GM18507 (cell line): Measurements from ENCODE around the gene PLAGL1.

Experiments
- DNase-seq: peaks from one replicate; pipeline ENCODE4 v3.0.0; 2011; ENCODE audit warnings: low read depth; ENCODE audit not compliant: insufficient read length; ENCODE audit errors: extremely low spot score
- FAIRE-seq: peaks from 2 replicates; lab custom pipeline; 2011; peaks lifted over from hg19 to GRCh38; lab: Jason Lieb, UNC

Gene PLAGL1

GRCh38 chr6:143969077-143969476 is 39.0 kb downstream of the PLAGL1 start:
- DNase-seq (no peak), FAIRE-seq (no peak)

GRCh38 chr6:143967706-143968376 is 40.2 kb downstream of the PLAGL1 start:
- FAIRE-seq: no peak
- no peak for DNase-seq

- DNase-seq (no peak), FAIRE-seq (no peak)
Observed at GRCh38 chr6:143966312-143966711, 41.7 kb downstream of the PLAGL1 start.

GRCh38 chr6:143965503-143966171 is 42.4 kb downstream of the PLAGL1 start:
- DNase-seq: no peak
- no peak for FAIRE-seq

- FAIRE-seq (no peak), DNase-seq (no peak)
Observed at GRCh38 chr6:143964674-143965081, 43.4 kb downstream of the PLAGL1 start.

- DNase-seq: no peak
- no peak for FAIRE-seq
Observed at GRCh38 chr6:143963158-143963919, 44.7 kb downstream of the PLAGL1 start.

- no peak for FAIRE-seq
Observed at GRCh38 chr6:143961886-143962878, 45.9 kb downstream of the PLAGL1 start.

GRCh38 chr6:143961066-143961465 is 47.0 kb downstream of the PLAGL1 start:
- FAIRE-seq (no peak), DNase-seq (no peak)

More at GRCh38 chr6:143961886-143962878, 45.9 kb downstream of the PLAGL1 start:
- DNase-seq: no peak

GRCh38 chr6:143959927-143960326 is 48.1 kb downstream of the PLAGL1 start:
- DNase-seq (no peak), FAIRE-seq (no peak)

- FAIRE-seq (no peak), DNase-seq (no peak)
Observed at GRCh38 chr6:143958839-143959399, 49.1 kb downstream of the PLAGL1 start.

- FAIRE-seq: no peak
Observed at GRCh38 chr6:143957679-143958274, 50.3 kb downstream of the PLAGL1 start.

GRCh38 chr6:143955971-143956370 is 52.1 kb downstream of the PLAGL1 start:
- DNase-seq (no peak), FAIRE-seq (no peak)

More at GRCh38 chr6:143957679-143958274, 50.3 kb downstream of the PLAGL1 start:
- no peak for DNase-seq

- FAIRE-seq (no peak), DNase-seq (no peak)
Observed at GRCh38 chr6:143953922-143954321, 54.1 kb downstream of the PLAGL1 start.

- DNase-seq: no peak
- FAIRE-seq: no peak
Observed at GRCh38 chr6:143952947-143953701, 54.9 kb downstream of the PLAGL1 start.

GRCh38 chr6:143952060-143952778 is 55.8 kb downstream of the PLAGL1 start:
- DNase-seq (no peak), FAIRE-seq (no peak)

GRCh38 chr6:143950875-143951274 is 57.2 kb downstream of the PLAGL1 start:
- DNase-seq: no peak
- no peak for FAIRE-seq

GRCh38 chr6:143949962-143950361 is 58.1 kb downstream of the PLAGL1 start:
- FAIRE-seq (no peak), DNase-seq (no peak)
